ENCODE measurements around the gene OLA1. TPM values are rescaled to one million over a fixed set of nuclear protein-coding genes. Genes with fewer than 3 reads are reported as not detected.

OLA1 gene
- total and polyA plus RNA-seq, 9 of the 15 experiments (the other 6 are each of a cell fraction or from before 2014, with no cell fraction given): 208 to 353 (median 225) TPM

- TF ChIP-seq REST (IDR thresholded peaks at IDR 0.05; ENCODE audit: borderline replicate concordance): no peak; the same call in 1 of the 2 replicates
- TF ChIP-seq REST (CRISPR knock-in tag; IDR thresholded peaks at IDR 0.05; ENCODE audit: low read depth): no peak
- no peak for TF ChIP-seq TRIM25 (IDR thresholded peaks at IDR 0.05; ENCODE audit: borderline replicate concordance)
- TF ChIP-seq ZNF644 (tag; IDR thresholded peaks at IDR 0.05; ENCODE audit: low read depth): no peak
- TF ChIP-seq ATF1 (CRISPR knock-in tag; IDR thresholded peaks at IDR 0.05): no peak
- no peak for TF ChIP-seq ATF1 (tag; IDR thresholded peaks at IDR 0.05)
- TF ChIP-seq JUN (IDR thresholded peaks at IDR 0.05; ENCODE audit: borderline replicate concordance, low read depth, low read length): no peak
- TF ChIP-seq JUN (CRISPR knock-in tag; IDR thresholded peaks at IDR 0.05; ENCODE audit: borderline replicate concordance): no peak
- TF ChIP-seq YBX1 (IDR thresholded peaks at IDR 0.05): no peak
- no peak for TF ChIP-seq CLOCK (CRISPR knock-in tag; IDR thresholded peaks at IDR 0.05; ENCODE audit: borderline replicate concordance)
Observed at GRCh38 chr2:174035981-174036742, 212.2 kb downstream of the OLA1 start (continued).

Data from K562 (cell line).